WERI-Rb-1 (cell line): ENCODE measurements around the gene TBCD.

Experiments
- DNase-seq: peaks from one replicate; pipeline ENCODE4 v3.0.0-alpha.2; 2020
- H3K27ac ChIP-seq: fragments of 250-450 bp; sonication (Bioruptor Pico); 2 replicates; pipeline ENCODE4 v1.5.1; 2020; ENCODE audit warnings: mild to moderate bottlenecking, moderate library complexity
- H3K27me3 ChIP-seq: fragments of 250-450 bp; sonication (Bioruptor Pico); 2 replicates; pipeline ENCODE4 v1.5.1; 2021; ENCODE audit warnings: mild to moderate bottlenecking, low read depth, moderate library complexity; ENCODE audit not compliant: insufficient read depth, severe bottlenecking
- H3K36me3 ChIP-seq: fragments of 250-450 bp; sonication (Bioruptor Pico); 2 replicates; pipeline ENCODE4 v1.5.1; 2020; ENCODE audit warnings: mild to moderate bottlenecking, moderate library complexity
- H3K4me3 ChIP-seq: 2 replicates; pipeline ENCODE4 v1.5.1; 2011; ENCODE audit warnings: low read depth, mild to moderate bottlenecking, control low read depth, low read length
- H3K9me3 ChIP-seq: fragments of 250-450 bp; sonication (Bioruptor Pico); 2 replicates; pipeline ENCODE4 v1.5.1; 2021; ENCODE audit warnings: mild to moderate bottlenecking, moderate library complexity; ENCODE audit not compliant: severe bottlenecking
- CTCF ChIP-seq: IDR thresholded peaks from 2 replicates; pipeline ENCODE4 v1.5.1; 2011; ENCODE audit warnings: low read depth, mild to moderate bottlenecking, control low read depth, inconsistent platforms, low read length

Gene TBCD

DNA sequence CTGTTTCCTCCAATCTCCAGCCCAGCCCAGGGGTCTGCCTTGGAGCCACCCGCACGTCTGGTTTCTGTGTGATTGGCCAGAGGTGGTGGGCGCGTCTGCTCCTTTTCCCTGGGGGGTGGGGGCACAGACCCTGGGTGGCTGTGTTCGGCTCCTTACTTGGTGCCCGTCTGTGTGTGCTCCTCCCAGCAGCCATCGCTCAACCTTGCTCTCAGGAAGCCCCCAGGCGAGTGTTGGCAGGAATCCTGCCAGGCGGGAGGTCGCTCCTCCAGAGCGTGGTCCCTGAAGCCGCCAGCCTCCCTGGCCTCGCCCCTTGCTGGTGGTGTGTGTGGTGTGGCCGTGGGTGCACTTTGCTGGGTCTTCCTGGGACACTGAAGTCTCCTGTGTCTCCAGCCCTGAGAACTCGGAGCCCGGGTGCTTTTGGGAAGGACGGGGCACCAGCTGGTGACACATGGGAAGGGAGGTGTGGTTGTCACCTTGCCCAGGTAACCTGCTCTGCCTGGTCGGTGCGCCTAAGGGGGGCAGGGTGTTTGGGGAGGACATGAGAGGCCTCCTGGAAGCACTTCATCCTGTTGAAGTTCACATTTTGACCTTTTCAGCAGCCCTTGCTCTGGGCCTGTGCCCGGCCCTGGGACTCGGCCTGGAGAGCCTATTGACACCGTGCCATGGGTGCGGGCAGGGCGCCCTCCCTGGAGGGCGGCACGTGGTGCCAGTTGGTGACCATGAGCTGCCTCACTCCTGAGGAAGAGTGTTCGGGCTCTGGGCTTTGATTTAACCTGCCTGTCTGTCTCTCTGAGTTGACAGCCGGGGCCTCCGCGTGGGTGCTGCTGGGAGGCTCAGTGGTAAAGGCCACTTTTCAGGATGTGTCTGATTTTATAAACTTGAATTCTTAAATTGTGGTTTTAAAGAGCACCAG is 137.0 kb downstream of the TBCD start:
- no peaks in the 10 kb centered on the region for H3K27me3 ChIP-seq
- DNase-seq = no peak
- no peak overlapping the region for H3K27ac ChIP-seq
- peaks cover 80% of the 10 kb centered on the region for H3K36me3 ChIP-seq
- H3K9me3 ChIP-seq = no peaks in the 10 kb centered on the region
- no peak overlapping the region for H3K4me3 ChIP-seq
- TF ChIP-seq CTCF = no peak

GRCh38 chr17:82889496-82890338 is 137.9 kb downstream of the TBCD start:
- Histone ChIP-seq H3K9me3 (no peaks in the 10 kb centered on the region), H3K36me3 (peaks cover 80% of the 10 kb centered on the region), H3K4me3 (no peak overlapping the region), H3K27me3 (no peaks in the 10 kb centered on the region), H3K27ac (no peak overlapping the region)
- DNase-seq = no peak
- TF ChIP-seq CTCF = no peak

DNA sequence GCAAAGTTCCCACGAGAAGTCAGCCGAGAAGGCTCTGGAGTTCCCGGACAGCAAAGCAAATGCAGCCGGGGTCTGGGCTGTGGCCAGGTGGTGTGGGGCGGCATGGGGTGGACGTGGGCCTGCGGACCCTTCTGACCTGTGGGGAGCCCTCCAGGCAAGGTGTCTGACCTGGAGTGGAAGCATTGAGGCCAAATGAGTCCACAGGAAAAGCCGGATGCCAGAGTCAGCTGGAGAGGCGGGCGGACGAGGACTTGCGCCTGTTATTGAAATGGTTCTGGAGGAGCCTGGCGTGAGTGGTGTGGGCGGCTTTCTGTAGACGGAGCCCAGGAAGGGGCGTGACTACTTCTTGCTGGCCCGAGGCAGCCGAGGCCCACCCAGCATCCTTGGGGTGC is 138.5 kb downstream of the TBCD start:
- H3K27ac ChIP-seq = no peak overlapping the region
- H3K4me3 ChIP-seq = no peak overlapping the region
- H3K36me3 ChIP-seq = peaks cover 80% of the 10 kb centered on the region
- H3K27me3 ChIP-seq = no peaks in the 10 kb centered on the region
- DNase-seq = no peak
- TF ChIP-seq CTCF = no peak
- no peaks in the 10 kb centered on the region for H3K9me3 ChIP-seq

DNA sequence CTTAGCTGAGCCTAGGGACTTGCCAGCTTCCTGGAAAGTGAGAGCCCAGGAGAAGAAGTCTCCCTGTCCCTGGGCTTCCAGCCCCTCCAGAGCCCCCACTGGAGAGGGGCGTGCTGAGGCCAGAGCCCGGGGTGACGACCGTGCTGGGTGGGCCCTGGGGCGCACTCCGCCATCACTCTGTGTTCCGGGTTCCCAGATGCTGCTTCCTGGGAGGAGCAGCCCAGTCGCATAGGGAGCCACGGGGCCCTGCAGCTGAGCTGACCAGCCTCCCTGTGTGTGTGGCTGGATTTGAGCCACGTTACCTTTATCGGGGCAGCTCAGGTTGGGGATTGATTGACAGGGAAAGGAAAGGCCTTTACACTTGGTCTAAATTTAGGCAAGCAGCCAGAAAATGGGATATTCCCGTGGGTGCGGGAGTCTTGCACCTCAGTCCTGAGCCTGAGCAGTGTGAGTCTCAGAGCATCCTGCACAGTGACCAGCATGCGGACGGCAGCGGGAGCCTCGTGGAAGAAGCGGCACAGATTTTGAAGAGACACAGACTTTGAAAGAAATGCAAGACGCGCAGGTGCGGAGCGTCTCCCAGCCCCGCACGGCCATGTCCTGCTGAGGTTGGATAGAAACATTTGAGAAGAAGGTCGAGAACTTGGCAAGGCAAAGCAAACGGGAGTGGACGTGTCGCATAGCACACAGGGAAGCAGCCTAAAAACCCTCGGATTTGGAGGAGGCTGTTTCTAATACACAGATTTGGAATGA is 139.2 kb downstream of the TBCD start:
- no peak for TF ChIP-seq CTCF
- no peaks in the 10 kb centered on the region for H3K27me3 ChIP-seq
- no peak for DNase-seq
- H3K9me3 ChIP-seq = no peaks in the 10 kb centered on the region
- H3K36me3 ChIP-seq = peaks cover 80% of the 10 kb centered on the region
- H3K4me3 ChIP-seq = no peak overlapping the region
- H3K27ac ChIP-seq = no peak overlapping the region

DNA sequence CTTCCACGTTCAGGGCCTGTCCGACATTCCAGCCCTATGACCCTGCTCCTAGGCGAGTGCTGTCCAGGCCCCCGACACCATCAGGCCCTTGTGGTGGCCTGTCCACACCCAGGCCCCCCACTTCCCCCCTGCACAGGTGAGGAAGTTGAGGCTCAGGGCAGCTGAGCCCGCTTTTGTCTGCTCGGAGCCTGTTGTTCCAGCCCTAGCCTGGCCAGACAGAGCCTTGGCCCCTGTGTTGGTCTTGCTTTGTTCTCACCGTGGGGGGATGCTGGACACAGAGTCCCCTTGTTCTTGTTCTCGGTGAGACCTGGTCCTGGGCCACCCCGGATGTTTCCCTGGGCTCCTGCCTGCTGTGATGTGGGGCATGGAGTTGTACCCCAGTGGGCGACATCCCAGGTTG is 140.0 kb downstream of the TBCD start:
- no peaks in the 10 kb centered on the region for H3K27me3 ChIP-seq
- peaks cover 81% of the 10 kb centered on the region for H3K36me3 ChIP-seq
- no peaks in the 10 kb centered on the region for H3K9me3 ChIP-seq
- TF ChIP-seq CTCF = no peak
- no peak overlapping the region for H3K27ac ChIP-seq
- H3K4me3 ChIP-seq = no peak overlapping the region
- no peak for DNase-seq
